ENCODE results near the gene PPP2R2B.
"Not testable (repeated sequence)": the region's sequence is repeated elsewhere in the genome, so short reads cannot be mapped to it uniquely, and the experiment has no call there.

The PPP2R2B gene

DNA sequence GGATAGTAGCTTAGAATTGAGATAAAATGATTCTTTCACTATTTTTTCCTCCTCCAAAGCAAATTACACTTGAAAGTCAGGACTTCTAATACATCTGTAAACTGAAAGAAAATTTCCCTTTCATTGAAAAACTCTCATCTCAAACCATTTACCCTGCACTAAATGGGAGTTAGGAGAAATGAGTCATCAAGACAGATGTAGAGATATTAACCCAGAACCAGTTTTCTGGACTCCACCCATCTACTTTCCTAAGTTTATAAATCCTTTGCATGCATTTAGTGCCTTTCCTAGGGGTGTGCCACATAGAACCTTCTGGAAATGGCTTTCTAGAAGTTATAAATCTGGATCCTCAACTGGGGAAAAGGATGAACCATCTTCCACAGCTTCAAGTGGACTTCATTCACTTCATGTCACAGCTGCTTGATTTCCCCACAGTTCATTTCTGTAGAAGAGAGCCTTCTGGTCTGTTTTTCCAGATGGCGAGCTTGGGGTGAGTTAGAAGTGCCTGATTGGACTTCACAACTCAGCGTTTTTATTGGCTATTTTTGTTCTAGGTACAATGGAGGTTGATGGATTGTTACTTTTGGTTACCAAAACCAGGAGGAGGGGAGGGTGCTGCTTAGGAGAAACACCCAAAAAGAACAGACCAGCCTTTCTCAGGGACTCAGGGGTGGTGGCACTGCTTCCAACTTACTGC, 290.1 kb downstream of the PPP2R2B start:
- no peak for DNase-seq

- DNase-seq: no peak
Observed at GRCh38 chr5:146586752-146587151, 291.8 kb downstream of the PPP2R2B start.

- DNase-seq: no peak
Observed at GRCh38 chr5:146584750-146585149, 293.8 kb downstream of the PPP2R2B start.

GRCh38 chr5:146582051-146582596, 296.4 kb downstream of the PPP2R2B start:
- no peak for DNase-seq

GRCh38 chr5:146580237-146580636, 298.3 kb downstream of the PPP2R2B start:
- DNase-seq: no peak

DNA sequence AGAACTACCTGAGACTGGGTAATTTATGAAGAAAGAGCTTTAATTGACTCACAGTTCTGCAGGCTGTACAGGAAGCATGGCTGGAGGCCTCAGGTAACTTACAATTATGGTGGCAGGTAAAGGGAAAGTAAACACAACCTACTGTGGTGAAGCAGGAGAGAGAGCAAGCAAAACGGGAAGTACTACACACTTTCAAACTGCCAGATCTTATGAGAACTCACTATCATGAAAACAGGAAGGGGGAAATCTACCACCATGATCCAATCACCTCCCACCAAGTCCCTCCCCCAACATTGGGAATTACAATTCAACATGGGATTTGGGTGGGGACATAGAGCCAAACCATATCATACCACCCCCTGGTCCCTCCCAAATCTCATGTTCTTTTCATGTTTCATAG, 303.8 kb downstream of the PPP2R2B start:
- no peak for DNase-seq

- no peak for DNase-seq
Observed at GRCh38 chr5:146568161-146568560, 310.4 kb downstream of the PPP2R2B start.

DNA sequence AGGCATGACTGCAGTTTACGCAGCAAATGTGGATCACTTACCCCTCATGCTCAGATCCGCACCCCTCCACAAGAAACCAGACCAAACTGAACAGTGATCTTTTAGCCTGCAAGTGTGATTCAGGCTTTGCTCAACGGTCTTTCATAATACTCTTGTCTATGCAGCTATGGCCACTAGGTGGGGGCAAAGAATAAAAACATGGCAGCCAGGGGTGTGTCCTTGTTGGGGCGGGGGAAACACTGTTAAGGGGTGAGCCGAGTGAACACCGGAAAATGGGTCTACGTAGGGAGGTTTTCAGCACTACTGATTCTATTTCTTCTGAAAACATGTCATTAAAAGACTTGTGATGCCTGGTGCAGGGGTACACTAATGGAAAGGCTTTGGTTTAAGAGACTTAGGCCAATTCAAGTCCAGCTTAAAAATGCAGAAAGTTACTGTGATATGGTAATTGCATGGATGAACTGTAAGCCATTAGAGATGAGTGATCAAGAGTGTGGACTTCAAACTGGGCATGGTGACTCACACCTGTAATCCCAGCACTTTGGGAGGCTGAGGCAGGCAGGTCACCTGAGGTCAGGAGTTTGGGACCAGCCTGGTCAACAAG, 312.7 kb downstream of the PPP2R2B start:
- peak; percentile 1 for DNase-seq

DNA sequence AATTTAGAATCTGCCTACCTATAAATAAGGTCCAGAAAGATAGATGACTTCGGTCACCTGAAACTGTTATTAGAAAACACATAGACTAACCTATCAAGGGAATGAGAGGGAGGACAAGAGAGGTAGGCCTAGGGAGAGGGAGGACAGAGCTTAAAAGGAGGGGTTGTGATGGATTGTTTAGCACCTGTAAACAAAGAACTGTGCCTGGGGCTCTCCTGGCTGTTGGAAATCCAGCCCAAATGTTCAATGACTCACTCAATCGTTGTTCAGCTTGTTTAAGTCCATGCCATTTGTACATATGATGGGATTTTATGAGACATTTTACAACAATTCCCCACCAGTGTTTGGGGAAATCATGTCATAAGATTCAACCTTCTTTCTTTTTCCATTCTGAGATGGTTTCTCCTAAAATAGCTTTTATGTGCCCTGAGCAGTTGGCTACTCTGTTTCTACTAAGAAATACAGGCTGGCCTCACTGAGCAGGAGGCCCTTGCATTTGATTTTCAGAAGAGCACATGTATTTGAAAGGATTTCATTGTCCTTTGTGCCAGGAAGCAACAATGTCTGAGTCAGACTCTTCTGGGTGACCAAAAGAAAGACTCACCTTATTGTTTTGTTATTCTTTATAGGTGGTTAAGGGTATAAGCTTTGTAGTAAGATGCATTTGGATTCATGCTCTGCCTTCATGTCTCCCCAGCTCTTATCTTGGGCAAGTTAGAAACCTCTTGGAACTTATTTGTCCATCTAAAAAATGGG, 314.4 kb downstream of the PPP2R2B start:
- no peak for DNase-seq

GRCh38 chr5:146562461-146562860, 316.1 kb downstream of the PPP2R2B start:
- DNase-seq: no peak

GRCh38 chr5:146561711-146562110, 316.8 kb downstream of the PPP2R2B start:
- DNase-seq: no peak

- no peak for DNase-seq
Observed at GRCh38 chr5:146560205-146560812, 318.2 kb downstream of the PPP2R2B start.

- not testable (repeated sequence) for DNase-seq
Observed at GRCh38 chr5:146556884-146557283, 321.7 kb downstream of the PPP2R2B start.

DNA sequence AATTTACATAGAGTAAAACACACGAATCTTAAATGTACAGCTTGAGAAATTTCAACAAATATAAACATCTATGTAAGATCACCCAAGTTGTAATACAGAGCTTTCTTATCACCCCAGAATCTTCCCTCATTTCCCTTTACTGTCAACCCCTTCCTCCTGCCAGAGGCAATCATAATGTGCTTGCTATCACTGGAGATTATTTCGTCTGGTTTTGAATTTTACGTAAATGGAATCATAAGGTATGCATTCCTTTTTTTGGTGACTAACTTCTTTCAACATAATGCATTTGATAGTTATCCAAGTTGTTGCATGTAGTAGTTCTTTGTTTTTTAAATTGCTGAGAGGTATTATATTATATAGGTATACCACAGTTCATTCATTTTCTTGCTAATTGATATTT, 325.1 kb downstream of the PPP2R2B start:
- no peak for DNase-seq

GRCh38 chr5:146549615-146550014, 328.9 kb downstream of the PPP2R2B start:
- DNase-seq: no peak

- no peak for DNase-seq
Observed at GRCh38 chr5:146548781-146549449, 329.6 kb downstream of the PPP2R2B start.

GRCh38 chr5:146544232-146544631, 334.3 kb downstream of the PPP2R2B start:
- no peak for DNase-seq

- DNase-seq: peak; percentile 12
Observed at GRCh38 chr5:146541958-146542849, 336.4 kb downstream of the PPP2R2B start.

DNA sequence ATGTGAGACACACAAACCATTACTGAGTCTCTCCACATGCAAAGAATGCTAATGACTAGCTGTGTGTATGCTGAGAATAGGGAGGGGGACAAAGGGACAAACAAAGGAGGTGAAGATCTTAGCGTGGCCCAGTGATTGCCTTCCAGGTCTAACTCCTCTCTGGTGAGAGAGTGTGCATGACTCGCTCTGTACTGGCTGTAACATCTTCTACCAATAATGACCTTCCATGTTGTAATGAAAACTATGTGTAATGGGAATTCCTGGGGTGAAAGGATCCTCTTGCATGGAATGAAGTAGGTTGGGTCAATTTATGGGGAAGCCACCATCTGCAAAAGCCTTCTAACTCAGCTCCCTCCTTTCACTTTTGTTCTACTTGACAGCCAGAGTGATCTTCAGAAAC, 338.1 kb downstream of the PPP2R2B start:
- no peak for DNase-seq

DNA sequence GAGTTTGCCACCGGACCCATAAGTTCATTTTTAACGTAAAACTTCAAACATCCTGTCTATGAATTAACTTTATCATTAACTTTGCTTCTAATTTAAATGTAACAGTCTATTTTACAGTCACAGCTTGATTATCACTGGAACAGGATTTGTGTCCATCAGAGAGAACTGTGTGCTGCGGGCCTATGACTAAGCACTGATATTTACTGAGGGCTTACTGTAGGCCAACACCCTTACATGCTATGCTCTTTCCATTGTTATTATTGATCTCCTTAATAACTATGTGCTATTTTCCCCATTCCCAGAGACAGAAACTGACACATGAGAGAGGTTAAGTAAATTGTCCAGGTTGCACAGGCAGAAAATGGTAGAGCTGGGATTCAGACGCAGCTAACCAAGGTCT, 338.6 kb downstream of the PPP2R2B start:
- DNase-seq: no peak

DNA sequence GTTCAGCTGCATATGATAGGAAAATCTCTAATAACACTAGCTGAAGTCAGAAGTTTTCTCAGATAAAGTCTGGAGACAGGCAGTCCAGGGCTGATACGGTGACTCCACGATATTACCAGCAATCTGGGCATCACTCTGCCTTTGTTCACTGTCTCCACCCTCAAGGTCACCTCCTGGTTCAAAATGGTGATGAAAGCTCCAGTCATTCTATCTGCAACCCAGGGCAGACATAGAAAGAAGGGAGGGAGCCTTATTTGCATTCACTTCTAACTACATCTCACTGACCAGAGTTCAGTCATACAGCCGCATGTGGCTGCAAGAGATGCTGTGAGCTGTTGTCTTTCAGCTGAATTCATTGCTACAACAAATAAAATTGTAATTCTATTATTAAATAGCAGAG, 340.1 kb downstream of the PPP2R2B start:
- no peak for DNase-seq

DNA sequence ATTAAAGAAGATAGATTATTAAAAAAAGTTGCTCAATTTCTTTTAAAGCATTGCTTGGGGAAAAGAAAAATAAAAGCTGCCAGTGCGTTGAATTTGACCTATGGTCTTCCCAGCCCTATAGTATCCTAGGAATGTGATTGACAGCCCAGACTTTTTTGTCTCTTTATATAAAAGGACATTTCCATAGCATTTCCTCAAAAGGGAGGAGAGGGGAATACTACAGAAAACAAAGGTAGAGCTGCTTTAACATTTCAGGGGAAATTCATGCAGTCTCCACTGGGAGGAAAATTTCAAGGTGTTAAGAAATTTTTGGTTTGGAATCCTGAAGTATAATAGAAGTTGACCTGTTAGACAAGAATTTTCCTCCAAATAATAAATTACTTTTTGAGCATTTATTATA, 344.7 kb downstream of the PPP2R2B start:
- no peak for DNase-seq
